K562 (cell line): ENCODE measurements around the gene OPCML. TPM values are rescaled to one million over a fixed set of nuclear protein-coding genes. Genes with fewer than 3 reads are reported as not detected.

ENCODE experiments used
- ATAC-seq: fragments of 200-7000 bp; cut with Tn5 transposase; 3 replicates; pipeline ENCODE4 v1.9.1; 2020; ENCODE audit warnings: moderate library complexity
- BruUV-seq: library from RNA; stranded (reverse); fragments of 400-500 nt; replicated peaks from 2 replicates; lab custom pipeline; 2021; lab: Mats Ljungman, UMichigan
- CTCF ChIA-PET: fragments of 300-600 bp; formaldehyde crosslinking; extraction: SDS; loops from one replicate; lab custom pipeline; 2021; ENCODE audit warnings: low intra/inter-chr PET ratio; lab: Yijun Ruan, JAX
- POLR2A ChIA-PET: fragments of 300-600, 350-650 bp; sonication (Branson Sonifier 250); formaldehyde crosslinking; extraction: SDS; loops from one replicate; lab custom pipeline; 2021; ENCODE audit warnings: antibody characterized with exemption, inconsistent platforms; lab: Yijun Ruan, JAX
- DNase-seq, 4 experiments: peaks; one replicate each; pipeline versions ENCODE4 v3.0.0 to v3.0.0-alpha.2; 2011 to 2018; ENCODE audit warnings: low spot score in 3 of 4, mixed read lengths in 3 of 4; ENCODE audit errors: extremely low read depth in 1 of 4
- FAIRE-seq: peaks from 2 replicates; lab custom pipeline; 2011; peaks lifted over from hg19 to GRCh38; lab: Jason Lieb, UNC
- H2AFZ ChIP-seq: 2 replicates; pipeline ENCODE4 v1.6.0; 2011; ENCODE audit warnings: low read depth, low read length, control low read depth, inconsistent platforms
- H3K27ac ChIP-seq: fragments of 200-600 bp; 3 replicates; pipeline ENCODE4 v1.8.0; 2011; ENCODE audit warnings: low read depth, mild to moderate bottlenecking, control low read depth, inconsistent platforms, low read length, moderate library complexity, mixed read lengths; ENCODE audit errors: extremely low read depth
- H3K27me3 ChIP-seq, 2 experiments: fragments of 300-600 bp in 1 of 2; 2 replicates in 1 of 2; 3 replicates in 1 of 2; pipeline versions ENCODE4 v1.6.0 to v1.8.0; 2011; ENCODE audit warnings: inconsistent platforms in 2 of 2, low read length in 2 of 2, mild to moderate bottlenecking in 1 of 2, mixed read lengths in 1 of 2, moderate library complexity in 1 of 2; ENCODE audit not compliant: control insufficient read depth in 2 of 2, insufficient read depth in 2 of 2
- H3K36me3 ChIP-seq: fragments of 300-600 bp; 3 replicates; pipeline ENCODE4 v1.8.0; 2011; ENCODE audit warnings: mild to moderate bottlenecking, low read length, inconsistent platforms; ENCODE audit not compliant: control insufficient read depth, insufficient read depth
- H3K4me1 ChIP-seq, 2 experiments: fragments of 200-600 bp in 1 of 2; replicated peaks in 1 of 2; 2 replicates in 1 of 2; 3 replicates in 1 of 2; pipeline versions ENCODE4 v1.5.1 to v1.8.0; 2011; ENCODE audit warnings: inconsistent platforms in 2 of 2, low read length in 2 of 2, mild to moderate bottlenecking in 1 of 2, mixed read lengths in 1 of 2, moderate library complexity in 1 of 2; ENCODE audit not compliant: control insufficient read depth in 2 of 2, insufficient read depth in 2 of 2
- H3K4me2 ChIP-seq: 2 replicates; pipeline ENCODE4 v1.6.1; 2011; ENCODE audit warnings: low read length, control low read depth, inconsistent platforms, mixed read lengths; ENCODE audit not compliant: insufficient read depth
- H3K4me3 ChIP-seq: fragments of 200-600 bp; sonication (generic), shearing (Covaris generic); 2 replicates; pipeline ENCODE4 v1.5.1; 2016; ENCODE audit warnings: control low read depth, inconsistent platforms
- H3K79me2 ChIP-seq: fragments of 200-600 bp; 3 replicates; pipeline ENCODE4 v1.8.0; 2011; ENCODE audit warnings: low read length, inconsistent platforms; ENCODE audit not compliant: control insufficient read depth, insufficient read depth
- H3K9ac ChIP-seq, 2 experiments: 2 replicates each; pipeline versions ENCODE4 v1.6.0 to v1.6.1; 2011; ENCODE audit warnings: low read depth in 2 of 2, low read length in 2 of 2, control low read depth in 1 of 2, inconsistent platforms in 1 of 2, mild to moderate bottlenecking in 1 of 2, mixed read lengths in 1 of 2; ENCODE audit not compliant: insufficient read depth in 1 of 2
- H3K9me1 ChIP-seq: one replicate; pipeline ENCODE4 v1.6.0; 2011; ENCODE audit warnings: inconsistent platforms, mild to moderate bottlenecking, low read length, moderate library complexity; ENCODE audit not compliant: control insufficient read depth, insufficient read depth
- H3K9me3 ChIP-seq: replicated peaks from 2 replicates; pipeline ENCODE4 v1.5.1; 2011; ENCODE audit warnings: low read depth, low read length, inconsistent platforms; ENCODE audit not compliant: control insufficient read depth, insufficient read depth
- H4K20me1 ChIP-seq: replicated peaks from 2 replicates; pipeline ENCODE4 v1.6.1; 2011; ENCODE audit warnings: low read length, inconsistent platforms, mixed read lengths; ENCODE audit not compliant: control insufficient read depth, insufficient read depth
- BCL6 ChIP-seq: fragments of 250-450 bp; sonication (Bioruptor Pico); IDR thresholded peaks from 2 replicates; pipeline ENCODE4 v1.4.0; 2020
- CEBPG ChIP-seq, 3 experiments: fragments of 200-800 bp in 1 of 3; sonication (Bioruptor generic) in 1 of 3; sonication (generic) in 1 of 3; formaldehyde crosslinking in 1 of 3; IDR thresholded peaks in 2 of 3; conservative IDR thresholded peaks in 1 of 3; 2 replicates each; pipeline versions ENCODE4 v1.6.1 to v1.8.0; 2016 to 2022; ENCODE audit warnings: missing compliant biosample characterization in 2 of 3, missing genetic modification characterization in 2 of 3, mild to moderate bottlenecking in 1 of 3, missing genetic modification reagents in 1 of 3
- DDX20 ChIP-seq: fragments of 450-650 bp; IDR thresholded peaks from 2 replicates; pipeline ENCODE4 v1.6.1; 2016; ENCODE audit warnings: missing genetic modification characterization, low read depth, mild to moderate bottlenecking, missing compliant biosample characterization, moderate library complexity
- IRF2 ChIP-seq: sonication (generic); formaldehyde crosslinking; IDR thresholded peaks from 2 replicates; pipeline ENCODE4 v1.8.1; 2022; ENCODE audit warnings: mild to moderate bottlenecking, missing genetic modification reagents
- NFE2L1 ChIP-seq: fragments of 450-650 bp; IDR thresholded peaks from 2 replicates; pipeline ENCODE4 v1.6.1; 2016; ENCODE audit warnings: missing genetic modification characterization, low read depth, mild to moderate bottlenecking, missing compliant biosample characterization, moderate library complexity, borderline replicate concordance
- POU5F1 ChIP-seq: fragments of 150-350 bp; IDR thresholded peaks from 2 replicates; pipeline ENCODE4 v1.6.1; 2014; ENCODE audit warnings: borderline replicate concordance, low read length, low read depth, mild to moderate bottlenecking; ENCODE audit not compliant: partially characterized antibody
- THAP12 ChIP-seq: fragments of 250-450 bp; sonication (Bioruptor Pico); IDR thresholded peaks from 2 replicates; pipeline ENCODE4 v1.9.0; 2021; ENCODE audit warnings: mild to moderate bottlenecking, inconsistent platforms
- ZNF165 ChIP-seq: fragments of 250-450 bp; sonication (Bioruptor Pico); IDR thresholded peaks from 2 replicates; pipeline ENCODE4 v1.4.0; 2020; ENCODE audit warnings: borderline replicate concordance
- ZNF79 ChIP-seq: fragments of 250-450 bp; sonication (Bioruptor Pico); IDR thresholded peaks from 2 replicates; pipeline ENCODE4 v1.4.0; 2020; ENCODE audit warnings: low read depth, mild to moderate bottlenecking, moderate library complexity
- WGBS: fragments of 100-300 bp; shearing (Covaris generic); methylation state at CpG from one replicate; pipeline ENCODE4 v1.1.6; 2016; ENCODE audit warnings: low coverage, mixed read lengths; ENCODE audit not compliant: insufficient coverage; ENCODE audit errors: missing lambda C conversion rate; 5-methylcytosine and 5-hydroxymethylcytosine counted together
- in situ Hi-C: fragments of 300-500 bp; cut with MboI; formaldehyde crosslinking; loops from 4 replicates; pipeline ENCODE4 v1.15.0; 2018; ENCODE audit warnings: inconsistent platforms, mixed read lengths
- intact Hi-C: fragments of 100-400 bp; cut with micrococcal nuclease; formaldehyde crosslinking; loops from 2 replicates; pipeline ENCODE4 v1.14.2; 2022
- polyA plus RNA-seq, 8 experiments: library from polyadenylated mRNA; depleted of rRNA in 4 of 8; stranded (reverse) in 5 of 8; unstranded in 3 of 8; fragments of >200 nt; fragmentation: Nextera tagmentation in 2 of 8; fragmentation: Illumina TruSeq in 1 of 8; extraction: Ambion mirVana in 2 of 8; extraction: Trizol in 1 of 8; gene quantifications; 2 replicates each; pipeline versions ENCODE4 v1.2.1 to v1.2.3, GENCODE V29; 2011 to 2014; ENCODE audit warnings: inconsistent platforms in 1 of 8, missing spikeins in 1 of 8
- total RNA-seq, 7 experiments: library from RNA; depleted of rRNA in 6 of 7; stranded (reverse); fragments of >200 nt in 6 of 7; fragmentation: Illumina TruSeq in 2 of 7; extraction: Trizol in 2 of 7; gene quantifications; 2 replicates each; pipeline versions ENCODE4 v1.2.1 to v1.2.3, GENCODE V29; 2011 to 2021; ENCODE audit warnings: low replicate concordance in 1 of 7
- TF ChIP-seq, protein P1 (sequence below): IDR thresholded peaks from 2 replicates; pipeline ENCODE4 v1.6.1; 2012; ENCODE audit warnings: low read depth, low read length, improper control_type of control experiment, borderline replicate concordance
- TF ChIP-seq, protein P2 (sequence below): sonication (generic); formaldehyde crosslinking; IDR thresholded peaks from 2 replicates; pipeline ENCODE4 v1.8.1; 2023; ENCODE audit warnings: mild to moderate bottlenecking, missing genetic modification reagents
- TF ChIP-seq, protein P3 (sequence below), 3 experiments: fragments of 200-800 bp in 1 of 3; sonication (Bioruptor generic) in 1 of 3; sonication (generic) in 1 of 3; formaldehyde crosslinking in 1 of 3; IDR thresholded peaks; 2 replicates each; pipeline versions ENCODE4 v1.6.1 to v1.8.0; 2016 to 2022; ENCODE audit warnings: mild to moderate bottlenecking in 2 of 3, missing compliant biosample characterization in 2 of 3, missing genetic modification characterization in 2 of 3, missing genetic modification reagents in 1 of 3

Gene OPCML
- total and polyA plus RNA-seq, 9 of the 15 experiments (the other 6 are each of a cell fraction or from before 2014, with no cell fraction given) = not detected

DNA sequence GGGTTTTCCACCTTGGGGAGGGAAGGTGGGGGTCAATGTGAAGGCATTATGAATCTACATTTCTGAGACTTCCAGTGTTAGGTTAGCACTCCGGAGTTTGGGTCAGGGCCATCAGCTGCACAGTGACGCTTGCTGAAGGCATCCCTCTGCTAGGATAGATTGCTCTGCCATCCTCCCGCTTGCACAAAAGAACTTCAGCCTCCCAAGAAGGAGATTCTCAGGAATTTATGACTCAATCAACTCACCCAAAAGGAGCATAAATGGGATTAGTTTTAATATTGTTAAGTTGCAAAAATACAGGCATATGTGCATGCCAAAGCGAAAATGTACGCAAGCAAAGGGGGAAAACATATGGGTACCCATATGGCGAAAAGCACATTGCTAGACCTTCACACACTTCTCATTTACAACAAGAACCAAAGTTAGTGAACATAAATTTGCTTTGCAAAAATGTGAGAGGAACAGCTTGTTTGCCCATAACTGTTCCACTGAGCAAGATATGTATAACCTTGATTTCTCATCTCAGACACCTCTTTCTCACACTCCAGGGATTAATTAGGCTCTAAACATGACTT, 1013.0 kb downstream of the OPCML start:
- H3K9me3 ChIP-seq = no peaks in the 10 kb centered on the region
- no peaks in the 10 kb centered on the region for H3K4me1 ChIP-seq
- H3K79me2 ChIP-seq = no peaks in the 10 kb centered on the region
- 0% methylated on average over 6 of the region's 6 CpGs for WGBS
- intact Hi-C loops = no loop called here
- no peak overlapping the region for H3K4me3 ChIP-seq
- H3K9me1 ChIP-seq = no peaks in the 10 kb centered on the region
- no TSS peak for BruUV-seq
- in situ Hi-C loops = no loop called here
- no peak for FAIRE-seq
- no peak overlapping the region for H3K4me2 ChIP-seq
- H3K27ac ChIP-seq = no peak overlapping the region
- no peaks in the 10 kb centered on the region for H3K36me3 ChIP-seq
- no peak for ATAC-seq
- POLR2A ChIA-PET = interaction anchor here (0.6 kb wide), 1 partner anchor 19 kb away, joined by 3 read pairs; no protein-coding TSS in a partner anchor
- no peaks in the 10 kb centered on the region for H3K27me3 ChIP-seq
- H2AFZ ChIP-seq = no peak overlapping the region
- CTCF ChIA-PET = no interaction called here
- H4K20me1 ChIP-seq = no peaks in the 10 kb centered on the region
- no peak for DNase-seq
- H3K9ac ChIP-seq = no peak overlapping the region
- TF ChIP-seq, protein P1, sequence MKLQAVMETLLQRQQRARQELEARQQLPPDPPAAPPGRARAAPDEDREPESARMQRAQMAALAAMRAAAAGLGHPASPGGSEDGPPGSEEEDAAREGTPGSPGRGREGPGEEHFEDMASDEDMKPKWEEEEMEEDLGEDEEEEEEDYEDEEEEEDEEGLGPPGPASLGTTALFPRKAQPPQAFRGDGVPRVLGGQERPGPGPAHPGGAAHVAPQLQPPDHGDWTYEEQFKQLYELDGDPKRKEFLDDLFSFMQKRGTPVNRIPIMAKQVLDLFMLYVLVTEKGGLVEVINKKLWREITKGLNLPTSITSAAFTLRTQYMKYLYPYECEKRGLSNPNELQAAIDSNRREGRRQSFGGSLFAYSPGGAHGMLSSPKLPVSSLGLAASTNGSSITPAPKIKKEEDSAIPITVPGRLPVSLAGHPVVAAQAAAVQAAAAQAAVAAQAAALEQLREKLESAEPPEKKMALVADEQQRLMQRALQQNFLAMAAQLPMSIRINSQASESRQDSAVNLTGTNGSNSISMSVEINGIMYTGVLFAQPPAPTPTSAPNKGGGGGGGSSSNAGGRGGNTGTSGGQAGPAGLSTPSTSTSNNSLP = no peak
- TF ChIP-seq IRF2 = no peak
- TF ChIP-seq, protein P2, sequence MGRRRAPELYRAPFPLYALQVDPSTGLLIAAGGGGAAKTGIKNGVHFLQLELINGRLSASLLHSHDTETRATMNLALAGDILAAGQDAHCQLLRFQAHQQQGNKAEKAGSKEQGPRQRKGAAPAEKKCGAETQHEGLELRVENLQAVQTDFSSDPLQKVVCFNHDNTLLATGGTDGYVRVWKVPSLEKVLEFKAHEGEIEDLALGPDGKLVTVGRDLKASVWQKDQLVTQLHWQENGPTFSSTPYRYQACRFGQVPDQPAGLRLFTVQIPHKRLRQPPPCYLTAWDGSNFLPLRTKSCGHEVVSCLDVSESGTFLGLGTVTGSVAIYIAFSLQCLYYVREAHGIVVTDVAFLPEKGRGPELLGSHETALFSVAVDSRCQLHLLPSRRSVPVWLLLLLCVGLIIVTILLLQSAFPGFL (CRISPR knock-in tag) = no peak
- TF ChIP-seq DDX20 (tag) = no peak
- TF ChIP-seq CEBPG (CRISPR knock-in tag; IDR thresholded peaks at IDR 0.05) = no peak
- TF ChIP-seq CEBPG (tag; conservative IDR thresholded peaks at IDR 0.05 in 1 of 2, IDR thresholded peaks at IDR 0.05 in 1 of 2) = no peak
- no peak for TF ChIP-seq ZNF165 (CRISPR knock-in tag)
- no peak for TF ChIP-seq NFE2L1 (tag)
- TF ChIP-seq POU5F1 = no peak
- TF ChIP-seq ZNF79 (CRISPR knock-in tag) = no peak
- TF ChIP-seq, protein P3, sequence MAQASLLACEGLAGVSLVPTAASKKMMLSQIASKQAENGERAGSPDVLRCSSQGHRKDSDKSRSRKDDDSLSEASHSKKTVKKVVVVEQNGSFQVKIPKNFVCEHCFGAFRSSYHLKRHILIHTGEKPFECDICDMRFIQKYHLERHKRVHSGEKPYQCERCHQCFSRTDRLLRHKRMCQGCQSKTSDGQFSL (CRISPR knock-in tag; IDR thresholded peaks at IDR 0.05) = no peak
- TF ChIP-seq, protein P3 (tag; IDR thresholded peaks at IDR 0.05) = no peak
- no peak for TF ChIP-seq THAP12 (CRISPR knock-in tag)
- TF ChIP-seq BCL6 (CRISPR knock-in tag) = no peak
